ENCODE data around the gene C6orf89. TPM values are rescaled to one million over a fixed set of nuclear protein-coding genes. Genes with fewer than 3 reads are reported as not detected.
A peak's percentile ranks its signal among the peaks of the same experiment; 100 is the strongest.

C6orf89 gene
- total RNA-seq, 8 experiments from 2014 or later = 22.2 to 55.6 (median 34.5) TPM

GRCh38 chr6:36970892-36971842 is 85.4 kb downstream of the C6orf89 start:
- in situ Hi-C loops (cut with MboI; ENCODE audit: low pct_unique_long_range_greater_than_20kb in 2 of 9, low sequenced_read_pairs in 9 of 9, unreplicated experiment in 9 of 9) = no loop called here
- ATAC-seq (replicated peaks in 6 of 8) = no peak
- no peak overlapping the region for H3K27ac ChIP-seq
- WGBS, 10 experiments = 77 to 100% (median 100%) methylated on average over 1 to 5 of the region's 17 CpGs; no CpG with 5 or more reads in 5 of the 10 experiments
- no peaks in the 10 kb centered on the region for H3K4me1 ChIP-seq (replicated peaks in 1 of 2)
- no peak overlapping the region for H3K4me3 ChIP-seq

GRCh38 chr6:36971921-36972673 is 86.3 kb downstream of the C6orf89 start:
- H3K27ac ChIP-seq = no peak overlapping the region
- WGBS, 10 experiments = 72 to 97% (median 79%) methylated on average over 1 to 12 of the region's 14 CpGs; no CpG with 5 or more reads in 2 of the 10 experiments

GRCh38 chr6:36973190-36973589 is 87.4 kb downstream of the C6orf89 start:
- no peak overlapping the region for H3K27ac ChIP-seq
- no peak overlapping the region for H3K4me3 ChIP-seq
- H3K4me1 ChIP-seq (replicated peaks in 1 of 2) = no peaks in the 10 kb centered on the region
- no peak for ATAC-seq (replicated peaks in 6 of 8)
- in situ Hi-C loops (cut with MboI; ENCODE audit: low pct_unique_long_range_greater_than_20kb in 2 of 9, low sequenced_read_pairs in 9 of 9, unreplicated experiment in 9 of 9) = no loop called here
- 80 to 100% (median 100%) methylated on average over 1 of the region's 1 CpG; no CpG with 5 or more reads in 4 of the 10 experiments for WGBS, 10 experiments

More at GRCh38 chr6:36971921-36972673, 86.3 kb downstream of the C6orf89 start:
- in situ Hi-C loops (cut with MboI; ENCODE audit: low pct_unique_long_range_greater_than_20kb in 2 of 9, low sequenced_read_pairs in 9 of 9, unreplicated experiment in 9 of 9) = no loop called here
- no peaks in the 10 kb centered on the region for H3K4me1 ChIP-seq (replicated peaks in 1 of 2)
- ATAC-seq (replicated peaks in 6 of 8) = no peak
- no peak overlapping the region for H3K4me3 ChIP-seq

- in situ Hi-C loops (cut with MboI; ENCODE audit: low pct_unique_long_range_greater_than_20kb in 2 of 9, low sequenced_read_pairs in 9 of 9, unreplicated experiment in 9 of 9) = no loop called here
- no peak overlapping the region for H3K4me3 ChIP-seq
- 60 to 100% (median 96%) methylated on average over 2 to 4 of the region's 4 CpGs; no CpG with 5 or more reads in 1 of the 10 experiments for WGBS, 10 experiments
- no peaks in the 10 kb centered on the region for H3K4me1 ChIP-seq (replicated peaks in 1 of 2)
- no peak for ATAC-seq (replicated peaks in 6 of 8)
- no peak overlapping the region for H3K27ac ChIP-seq
Measured at GRCh38 chr6:36973647-36974046, 87.9 kb downstream of the C6orf89 start.

GRCh38 chr6:36975231-36976006 is 89.7 kb downstream of the C6orf89 start:
- Histone ChIP-seq H3K4me1 (replicated peaks in 1 of 2) (peaks cover 0 to 7% of the 10 kb centered on the region in 2 donors), H3K27ac (no peak overlapping the region), H3K4me3 (no peak overlapping the region)
- 88 to 100% (median 96%) methylated on average over 2 to 4 of the region's 7 CpGs; no CpG with 5 or more reads in 7 of the 10 experiments for WGBS, 10 experiments
- ATAC-seq (replicated peaks in 6 of 8) = peak in 1 of 8 experiments; percentile 13
- in situ Hi-C loops (cut with MboI; ENCODE audit: low pct_unique_long_range_greater_than_20kb in 2 of 9, low sequenced_read_pairs in 9 of 9, unreplicated experiment in 9 of 9) = loop anchor here in 1 of 9 experiments (25.0 kb wide), 1 partner anchor 88 kb away; the partner anchor contains the start of gene C6orf89

- ATAC-seq (replicated peaks in 6 of 8) = no peak
- H3K27ac ChIP-seq = no peak overlapping the region
Measured at GRCh38 chr6:36976007-36976264, 90.2 kb downstream of the C6orf89 start.

GRCh38 chr6:36976509-36976908 is 90.8 kb downstream of the C6orf89 start:
- Histone ChIP-seq H3K4me1 (replicated peaks in 1 of 2) (peaks cover 0 to 7% of the 10 kb centered on the region in 2 donors), H3K4me3 (no peak overlapping the region), H3K27ac (no peak overlapping the region)
- in situ Hi-C loops (cut with MboI; ENCODE audit: low pct_unique_long_range_greater_than_20kb in 2 of 9, low sequenced_read_pairs in 9 of 9, unreplicated experiment in 9 of 9) = loop anchor here in 1 of 9 experiments (25.0 kb wide), 1 partner anchor 89 kb away; the partner anchor contains the start of gene C6orf89
- ATAC-seq (replicated peaks in 6 of 8) = no peak
- 66 to 100% (median 100%) methylated on average over 2 to 5 of the region's 7 CpGs; no CpG with 5 or more reads in 5 of the 10 experiments for WGBS, 10 experiments

More at GRCh38 chr6:36976007-36976264, 90.2 kb downstream of the C6orf89 start:
- H3K4me3 ChIP-seq = no peak overlapping the region
- peaks cover 0 to 7% of the 10 kb centered on the region in 2 donors for H3K4me1 ChIP-seq (replicated peaks in 1 of 2)
- in situ Hi-C loops (cut with MboI; ENCODE audit: low pct_unique_long_range_greater_than_20kb in 2 of 9, low sequenced_read_pairs in 9 of 9, unreplicated experiment in 9 of 9) = loop anchor here in 1 of 9 experiments (25.0 kb wide), 1 partner anchor 89 kb away; the partner anchor contains the start of gene C6orf89
- WGBS, 10 experiments = 79 to 100% (median 81%) methylated on average over 1 to 4 of the region's 4 CpGs; no CpG with 5 or more reads in 5 of the 10 experiments

- 80 to 100% (median 87%) methylated on average over 2 to 5 of the region's 6 CpGs; no CpG with 5 or more reads in 4 of the 10 experiments for WGBS, 10 experiments
- ATAC-seq (replicated peaks in 6 of 8) = peak in 1 of 8 experiments; percentile 7
- Histone ChIP-seq H3K4me1 (replicated peaks in 1 of 2) (peaks cover 0 to 7% of the 10 kb centered on the region in 2 donors), H3K4me3 (no peak overlapping the region), H3K27ac (no peak overlapping the region)
- in situ Hi-C loops (cut with MboI; ENCODE audit: low pct_unique_long_range_greater_than_20kb in 2 of 9, low sequenced_read_pairs in 9 of 9, unreplicated experiment in 9 of 9) = loop anchor here in 1 of 9 experiments (25.0 kb wide), 1 partner anchor 90 kb away; the partner anchor contains the start of gene C6orf89
Measured at GRCh38 chr6:36976931-36977330, 91.2 kb downstream of the C6orf89 start.

GRCh38 chr6:36977470-36977941 is 91.8 kb downstream of the C6orf89 start:
- in situ Hi-C loops (cut with MboI; ENCODE audit: low pct_unique_long_range_greater_than_20kb in 2 of 9, low sequenced_read_pairs in 9 of 9, unreplicated experiment in 9 of 9) = loop anchor here in 1 of 9 experiments (25.0 kb wide), 1 partner anchor 90 kb away; the partner anchor contains the start of gene C6orf89
- H3K4me1 ChIP-seq (replicated peaks in 1 of 2) = peaks cover 0 to 7% of the 10 kb centered on the region in 2 donors
- ATAC-seq (replicated peaks in 6 of 8) = no peak

More at GRCh38 chr6:36977470-36977941, 91.8 kb downstream of the C6orf89 start:
- no peak overlapping the region for H3K4me3 ChIP-seq
- H3K27ac ChIP-seq = no peak overlapping the region
- 93% methylated on average over 6 of the region's 16 CpGs; no CpG with 5 or more reads in 9 of the 10 experiments for WGBS, 10 experiments

Data from motor neuron (in vitro differentiated cells).